Stomach (tissue), 9 donors: ENCODE data around the gene DUOXA1. TPM values are rescaled to one million over a fixed set of nuclear protein-coding genes. Genes with fewer than 3 reads are reported as not detected.

Experiments used
- DNase-seq, 2 donors: peaks; one replicate each; pipeline versions ENCODE4 v3.0.0 to v3.0.0-alpha.2; 2013 to 2019
- H3K27ac ChIP-seq, 5 donors: fragments of 200-600 bp in 4 of 5; sonication (generic) in 4 of 5; one replicate each; pipeline ENCODE4 v1.5.1; 2013 to 2019; ENCODE audit warnings: mild to moderate bottlenecking in 1 of 5, moderate library complexity in 1 of 5
- H3K27me3 ChIP-seq, 3 donors: fragments of 200-600 bp; sonication (generic); one replicate each; pipeline ENCODE4 v1.5.1; 2017 to 2019; ENCODE audit warnings: mixed run types in 1 of 3
- H3K36me3 ChIP-seq, 4 donors: fragments of 200-600 bp; sonication (generic); 1 replicate in 3 of 4; 2 replicates in 1 of 4; pipeline ENCODE4 v1.5.1; 2016 to 2019
- H3K4me1 ChIP-seq, 4 donors: fragments of 200-600 bp; sonication (generic); one replicate each; pipeline ENCODE4 v1.5.1; 2016 to 2019
- H3K4me3 ChIP-seq, 4 donors: fragments of 200-600 bp; sonication (generic) in 3 of 4; one replicate each; pipeline ENCODE4 v1.5.1; 2016 to 2019; ENCODE audit warnings: mild to moderate bottlenecking in 1 of 4
- H3K9me3 ChIP-seq, 4 donors: fragments of 200-600 bp; sonication (generic); one replicate each; pipeline ENCODE4 v1.5.1; 2016 to 2019
- CTCF ChIP-seq, 7 experiments: fragments of 450-650 bp in 4 of 7; fragments of 200-600 bp in 3 of 7; sonication (generic) in 3 of 7; IDR thresholded peaks; one replicate each; pipeline ENCODE4 v1.5.1; 2016 to 2019; ENCODE audit warnings: antibody characterized with exemption in 7 of 7, control low read depth in 2 of 7, mild to moderate bottlenecking in 1 of 7
- EP300 ChIP-seq: sonication (generic); formaldehyde crosslinking; IDR thresholded peaks from one replicate; pipeline ENCODE4 v1.6.1; 2017; ENCODE audit warnings: antibody characterized with exemption
- POLR2A ChIP-seq, 4 donors: fragments of 450-650 bp; IDR thresholded peaks; one replicate each; pipeline ENCODE4 v1.6.1; 2016; ENCODE audit warnings: antibody characterized with exemption in 4 of 4, control low read depth in 2 of 4, mild to moderate bottlenecking in 1 of 4, moderate library complexity in 1 of 4
- POLR2AphosphoS5 ChIP-seq, 3 donors: sonication (generic); formaldehyde crosslinking; IDR thresholded peaks; one replicate each; pipeline ENCODE4 v1.6.1; 2016; ENCODE audit warnings: antibody characterized with exemption in 3 of 3
- WGBS, 5 donors: extraction: QIAGEN DNeasy Blood & Tissue Kit in 3 of 5; methylation state at CpG; one replicate each; pipeline versions ENCODE4 v1.1.5 to v1.1.7; 2013 to 2018; 5-methylcytosine and 5-hydroxymethylcytosine counted together
- intact Hi-C: fragments of 100-400 bp; cut with DNase I; formaldehyde crosslinking; loops from one replicate; pipeline ENCODE4 v1.15.1; 2023; ENCODE audit warnings: low total_unique reads
- polyA plus RNA-seq, 3 donors: library from polyadenylated mRNA; stranded (reverse); fragments of 200-250 nt; gene quantifications; one replicate each; pipeline ENCODE4 v1.2.3, GENCODE V29; 2013
- total RNA-seq, 5 donors: library from RNA; depleted of rRNA; stranded (reverse); fragments of >200 nt; gene quantifications; one replicate each; pipeline versions ENCODE4 v1.1.0 to v1.2.3, GENCODE V29; 2014 to 2016
- donor health status: healthy with polysubstance abuse.
- donor health status: Bipolar disorder and iron deficiency.
- donor health status: healthy.

DUOXA1 gene
- total and polyA plus RNA-seq, 8 donors = 2.4 to 96.7 (median 26.4) TPM; not detected in 1

- intact Hi-C loops = no loop called here
- no peaks in the 10 kb centered on the region for H3K9me3 ChIP-seq
- TF ChIP-seq EP300 (no peak), CTCF (IDR thresholded peaks at IDR 0.05) (no peak), POLR2AphosphoS5 (IDR thresholded peaks at IDR 0.05) (no peak), POLR2A (IDR thresholded peaks at IDR 0.05) (no peak)
- no peak for DNase-seq
- peaks cover 38 to 62% (median 58%) of the 10 kb centered on the region in 4 donors for H3K4me1 ChIP-seq
- H3K4me3 ChIP-seq = peak overlapping the region in 2 of 4 donors; percentile 44 to 52
- WGBS, 5 donors = 63 to 80% (median 71%) methylated on average over 7 of the region's 7 CpGs
- H3K36me3 ChIP-seq = no peaks in the 10 kb centered on the region
- peak overlapping the region in 1 of 5 donors; percentile 36 for H3K27ac ChIP-seq
- H3K27me3 ChIP-seq = peaks cover 32 to 99% (median 71%) of the 10 kb centered on the region in 3 donors
These were observed 14.3 kb downstream of the DUOXA1 start for GRCh38 chr15:45115312-45115820.

GRCh38 chr15:45114751-45115085, 15.0 kb downstream of the DUOXA1 start:
- Histone ChIP-seq H3K36me3 (no peaks in the 10 kb centered on the region), H3K4me1 (peaks cover 38 to 62% (median 58%) of the 10 kb centered on the region in 4 donors), H3K27ac (peak overlapping the region in 2 of 5 donors; percentile 36 to 56), H3K9me3 (no peaks in the 10 kb centered on the region), H3K4me3 (peak overlapping the region in 2 of 4 donors; percentile 44 to 52), H3K27me3 (peaks cover 36 to 99% (median 74%) of the 10 kb centered on the region in 3 donors)
- intact Hi-C loops = no loop called here
- DNase-seq = no peak
- 5 to 20% (median 7%) methylated on average over 1 to 2 of the region's 2 CpGs for WGBS, 5 donors
- TF ChIP-seq EP300 = no peak
- TF ChIP-seq POLR2AphosphoS5 (IDR thresholded peaks at IDR 0.05) = no peak

- peak; percentile 27 to 74 for DNase-seq
- H3K27ac ChIP-seq = peak within 1 kb of the TSS in 2 of 5 donors; percentile 36 to 56
- no peaks in the 10 kb centered on the region for H3K36me3 ChIP-seq
- H3K4me1 ChIP-seq = peaks cover 38 to 62% (median 58%) of the 10 kb centered on the region in 4 donors
- peak within 1 kb of the TSS; percentile 19 to 52 (median 36) for H3K4me3 ChIP-seq
- H3K27me3 ChIP-seq = peaks cover 36 to 99% (median 74%) of the 10 kb centered on the region in 3 donors
- 1 to 2% (median 2%) methylated on average over 32 to 42 of the region's 42 CpGs for WGBS, 5 donors
- TF ChIP-seq CTCF (IDR thresholded peaks at IDR 0.05) (no peak), POLR2AphosphoS5 (IDR thresholded peaks at IDR 0.05) (peak in 2 of 3 donors; percentile 39 to 69)
- no peaks in the 10 kb centered on the region for H3K9me3 ChIP-seq
- intact Hi-C loops = no loop called here
These were observed 15.5 kb downstream of the DUOXA1 start, which contains the start of the genes DUOX2 and DUOXA2 for GRCh38 chr15:45114076-45114750. Gene DUOX2 (minus strand): TSS chr15:45114172. CDS start chr15:45113411, 761 bp downstream. Gene DUOXA2 (plus strand): TSS chr15:45114326. CDS start chr15:45114606, 280 bp downstream.

- intact Hi-C loops = no loop called here
- Histone ChIP-seq H3K4me3 (peak overlapping the region in 3 of 4 donors; percentile 28 to 52 (median 44)), H3K27ac (peak overlapping the region in 2 of 5 donors; percentile 18 to 56), H3K9me3 (no peaks in the 10 kb centered on the region), H3K27me3 (peaks cover 36 to 99% (median 74%) of the 10 kb centered on the region in 3 donors), H3K4me1 (peaks cover 38 to 62% (median 58%) of the 10 kb centered on the region in 4 donors), H3K36me3 (no peaks in the 10 kb centered on the region)
- TF ChIP-seq CTCF (IDR thresholded peaks at IDR 0.05) (no peak), POLR2A (IDR thresholded peaks at IDR 0.05) (no peak), POLR2AphosphoS5 (IDR thresholded peaks at IDR 0.05) (no peak), EP300 (no peak)
- DNase-seq = no peak
- 9 to 12% (median 10%) methylated on average over 13 to 14 of the region's 14 CpGs for whole genome bisulfite sequencing, 5 donors
These were observed 16.2 kb downstream of the DUOXA1 start for GRCh38 chr15:45113380-45113990.
